Uterus (tissue), 4 donors: Measurements from ENCODE around the gene PLBD1. TPM values are rescaled to one million over a fixed set of nuclear protein-coding genes. Genes with fewer than 3 reads are reported as not detected.

Experiments used
- DNase-seq, 2 donors: peaks; one replicate each; pipeline ENCODE4 v3.0.0-alpha.2; 2019 to 2020
- H3K27ac ChIP-seq, 2 donors: fragments of 200-600 bp; sonication (generic); 1 replicate in 1 of 2; 2 replicates in 1 of 2; pipeline ENCODE4 v1.5.1; 2016 to 2018
- H3K27me3 ChIP-seq, 2 donors: fragments of 200-600 bp; sonication (generic); one replicate each; pipeline ENCODE4 v1.5.1; 2018 to 2019; ENCODE audit warnings: control low read depth in 1 of 2
- H3K36me3 ChIP-seq, 2 donors: fragments of 200-600 bp; sonication (generic); one replicate each; pipeline ENCODE4 v1.5.1; 2019; ENCODE audit warnings: control low read depth in 1 of 2
- H3K4me1 ChIP-seq, 2 donors: fragments of 200-600 bp; sonication (generic); one replicate each; pipeline ENCODE4 v1.5.1; 2018 to 2019; ENCODE audit warnings: control low read depth in 1 of 2
- H3K4me3 ChIP-seq, 2 donors: fragments of 200-600 bp; sonication (generic); 1 replicate in 1 of 2; 2 replicates in 1 of 2; pipeline ENCODE4 v1.5.1; 2018 to 2019; ENCODE audit warnings: mild to moderate bottlenecking in 1 of 2
- H3K9me3 ChIP-seq, 2 donors: fragments of 200-600 bp; sonication (generic); one replicate each; pipeline ENCODE4 v1.5.1; 2019; ENCODE audit warnings: control low read depth in 1 of 2
- CTCF ChIP-seq, 4 experiments: fragments of 200-600 bp in 2 of 4; fragments of 450-650 bp in 2 of 4; sonication (generic) in 2 of 4; IDR thresholded peaks; one replicate each; pipeline ENCODE4 v1.5.1; 2016 to 2019; ENCODE audit warnings: antibody characterized with exemption in 4 of 4, mild to moderate bottlenecking in 2 of 4, moderate library complexity in 1 of 4
- POLR2A ChIP-seq, 2 donors: fragments of 450-650 bp; IDR thresholded peaks; one replicate each; pipeline ENCODE4 v1.6.1; 2016; ENCODE audit warnings: antibody characterized with exemption in 2 of 2, mild to moderate bottlenecking in 1 of 2, moderate library complexity in 1 of 2
- intact Hi-C: fragments of 100-400 bp; cut with DNase I; formaldehyde crosslinking; loops from one replicate; pipeline ENCODE4 v1.15.1; 2023; ENCODE audit warnings: low total_unique reads
- total RNA-seq, 4 donors: library from RNA; depleted of rRNA in 3 of 4; stranded (reverse); fragments of >200 nt in 3 of 4; gene quantifications; one replicate each; pipeline versions ENCODE4 v1.1.0 to v1.2.4, GENCODE V29; 2014 to 2023
- donor health status: DM: yes; HTN: yes; CAD: no.

PLBD1 gene
- total RNA-seq, 4 donors from 2014 or later, result 3.2 to 51.2 (median 19.0) TPM

- intact Hi-C loops, result no loop called here
Observed at GRCh38 chr12:14510574-14510973, 57.1 kb downstream of the PLBD1 start.

GRCh38 chr12:14505626-14506596 lies 61.8 kb downstream of the PLBD1 start:
- H3K9me3 ChIP-seq, result no peaks in the 10 kb centered on the region
- TF ChIP-seq POLR2A (IDR thresholded peaks at IDR 0.05), result no peak
- TF ChIP-seq CTCF (IDR thresholded peaks at IDR 0.05), result no peak
- no peak overlapping the region for H3K27ac ChIP-seq
- no peaks in the 10 kb centered on the region for H3K27me3 ChIP-seq
- H3K4me3 ChIP-seq, result no peak overlapping the region
- no peaks in the 10 kb centered on the region for H3K36me3 ChIP-seq
- H3K4me1 ChIP-seq, result no peaks in the 10 kb centered on the region
- DNase-seq, result no peak
- intact Hi-C loops, result no loop called here

More at GRCh38 chr12:14510574-14510973, 57.1 kb downstream of the PLBD1 start:
- Histone ChIP-seq H3K9me3 (no peaks in the 10 kb centered on the region), H3K4me1 (no peaks in the 10 kb centered on the region), H3K27ac (no peak overlapping the region), H3K27me3 (no peaks in the 10 kb centered on the region), H3K4me3 (no peak overlapping the region), H3K36me3 (no peaks in the 10 kb centered on the region)
- no peak for DNase-seq
- no peak for TF ChIP-seq POLR2A (IDR thresholded peaks at IDR 0.05)

- no peaks in the 10 kb centered on the region for H3K9me3 ChIP-seq
- TF ChIP-seq POLR2A (IDR thresholded peaks at IDR 0.05) (no peak), CTCF (IDR thresholded peaks at IDR 0.05) (no peak)
- no peak overlapping the region for H3K27ac ChIP-seq
- H3K4me3 ChIP-seq, result no peak overlapping the region
- H3K36me3 ChIP-seq, result no peaks in the 10 kb centered on the region
- DNase-seq, result no peak
- intact Hi-C loops, result no loop called here
- no peaks in the 10 kb centered on the region for H3K4me1 ChIP-seq
- H3K27me3 ChIP-seq, result no peaks in the 10 kb centered on the region
Observed at GRCh38 chr12:14495326-14495725, 72.4 kb downstream of the PLBD1 start.

- Histone ChIP-seq H3K9me3 (no peaks in the 10 kb centered on the region), H3K4me3 (no peak overlapping the region), H3K27me3 (no peaks in the 10 kb centered on the region), H3K4me1 (no peaks in the 10 kb centered on the region), H3K27ac (no peak overlapping the region), H3K36me3 (no peaks in the 10 kb centered on the region)
- DNase-seq, result no peak
- TF ChIP-seq CTCF (IDR thresholded peaks at IDR 0.05), result no peak
- TF ChIP-seq POLR2A (IDR thresholded peaks at IDR 0.05), result no peak
- intact Hi-C loops, result no loop called here
Observed at GRCh38 chr12:14482886-14483285, 84.8 kb downstream of the PLBD1 start.

- Histone ChIP-seq H3K4me1 (no peaks in the 10 kb centered on the region), H3K4me3 (no peak overlapping the region), H3K9me3 (no peaks in the 10 kb centered on the region), H3K27me3 (no peaks in the 10 kb centered on the region), H3K27ac (no peak overlapping the region), H3K36me3 (no peaks in the 10 kb centered on the region)
- intact Hi-C loops, result no loop called here
- no peak for TF ChIP-seq CTCF (IDR thresholded peaks at IDR 0.05)
- TF ChIP-seq POLR2A (IDR thresholded peaks at IDR 0.05), result no peak
- DNase-seq, result no peak
Observed at GRCh38 chr12:14482361-14482760, 85.3 kb downstream of the PLBD1 start.
